Measurements from ENCODE around the gene CCDC157.

DNA sequence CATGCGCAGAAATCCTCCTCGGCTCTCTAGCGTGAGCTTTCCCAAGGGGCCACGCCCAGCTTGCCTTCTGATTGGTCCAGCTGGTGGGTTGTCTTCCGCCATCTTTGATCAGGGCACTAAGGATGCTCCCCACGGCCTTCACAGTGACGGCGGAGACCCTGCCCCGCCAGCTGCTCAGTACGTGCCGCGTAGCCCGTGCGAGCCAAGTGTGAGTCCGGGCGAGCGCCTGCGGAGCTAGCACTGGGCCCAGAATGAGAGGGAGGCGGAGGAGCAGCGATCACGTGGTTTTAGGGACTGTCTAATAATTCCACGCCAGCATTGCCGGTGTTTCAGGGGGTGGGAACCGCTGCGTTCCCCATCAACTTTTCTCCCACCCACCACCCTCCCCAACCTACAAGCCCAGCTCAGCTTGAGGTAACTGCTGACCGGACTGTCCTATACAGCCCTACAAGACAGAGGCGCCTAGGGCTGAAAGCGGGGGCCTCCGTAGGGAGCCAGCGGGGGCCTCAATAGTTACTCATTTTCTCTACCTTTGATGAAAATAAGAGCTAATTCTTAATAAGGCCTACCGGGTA, 67.2 kb downstream of the CCDC157 start:
- TF ChIP-seq, protein P1, sequence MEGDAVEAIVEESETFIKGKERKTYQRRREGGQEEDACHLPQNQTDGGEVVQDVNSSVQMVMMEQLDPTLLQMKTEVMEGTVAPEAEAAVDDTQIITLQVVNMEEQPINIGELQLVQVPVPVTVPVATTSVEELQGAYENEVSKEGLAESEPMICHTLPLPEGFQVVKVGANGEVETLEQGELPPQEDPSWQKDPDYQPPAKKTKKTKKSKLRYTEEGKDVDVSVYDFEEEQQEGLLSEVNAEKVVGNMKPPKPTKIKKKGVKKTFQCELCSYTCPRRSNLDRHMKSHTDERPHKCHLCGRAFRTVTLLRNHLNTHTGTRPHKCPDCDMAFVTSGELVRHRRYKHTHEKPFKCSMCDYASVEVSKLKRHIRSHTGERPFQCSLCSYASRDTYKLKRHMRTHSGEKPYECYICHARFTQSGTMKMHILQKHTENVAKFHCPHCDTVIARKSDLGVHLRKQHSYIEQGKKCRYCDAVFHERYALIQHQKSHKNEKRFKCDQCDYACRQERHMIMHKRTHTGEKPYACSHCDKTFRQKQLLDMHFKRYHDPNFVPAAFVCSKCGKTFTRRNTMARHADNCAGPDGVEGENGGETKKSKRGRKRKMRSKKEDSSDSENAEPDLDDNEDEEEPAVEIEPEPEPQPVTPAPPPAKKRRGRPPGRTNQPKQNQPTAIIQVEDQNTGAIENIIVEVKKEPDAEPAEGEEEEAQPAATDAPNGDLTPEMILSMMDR (IDR thresholded peaks at IDR 0.05; ENCODE audit: insufficient read depth, low read length): no peak
- peak; percentile 57; the same call in 1 of the 2 replicates for TF ChIP-seq POLR2AphosphoS5 (IDR thresholded peaks at IDR 0.05; ENCODE audit: low read depth)
